IMR-90 (cell line): ENCODE measurements around the gene ARMH3. TPM values are rescaled to one million over a fixed set of nuclear protein-coding genes. Genes with fewer than 3 reads are reported as not detected.

Experiments used
- ATAC-seq: fragments of 200-7000 bp; cut with Tn5 transposase; 2 replicates; pipeline ENCODE4 v1.9.1; 2020; ENCODE audit warnings: low read depth, mild to moderate bottlenecking, moderate library complexity
- BruUV-seq: library from RNA; stranded (reverse); fragments of 400-500 nt; replicated peaks from 2 replicates; lab custom pipeline; 2021; lab: Mats Ljungman, UMichigan
- CTCF ChIA-PET: fragments of 300-600 bp; formaldehyde crosslinking; extraction: SDS; loops from one replicate; lab custom pipeline; 2021; ENCODE audit warnings: antibody characterized with exemption; lab: Yijun Ruan, JAX
- POLR2A ChIA-PET: fragments of 300-600 bp; sonication (Branson Sonifier 250); formaldehyde crosslinking; loops from one replicate; lab custom pipeline; 2022; ENCODE audit warnings: antibody characterized with exemption; ENCODE audit not compliant: unreplicated experiment; lab: Charles Lee
- DNase-seq: peaks from one replicate; pipeline ENCODE4 v3.0.0; 2013
- H2AFZ ChIP-seq: replicated peaks from 2 replicates; pipeline ENCODE3; 2013; ENCODE audit warnings: low read length, mild to moderate bottlenecking; ENCODE audit not compliant: poor library complexity
- H2AK5ac ChIP-seq: 2 replicates; pipeline ENCODE4 v1.6.1; 2013; ENCODE audit warnings: low read depth, low read length, inconsistent platforms
- H2AK9ac ChIP-seq: replicated peaks from 2 replicates; pipeline ENCODE3; 2013; ENCODE audit warnings: mild to moderate bottlenecking, low read depth, low read length, moderate library complexity; ENCODE audit not compliant: poor library complexity
- H2BK120ac ChIP-seq: 2 replicates; pipeline ENCODE4 v1.6.1; 2013; ENCODE audit warnings: low read depth, low read length, inconsistent platforms
- H2BK15ac ChIP-seq: 3 replicates; pipeline ENCODE4 v1.6.1; 2013; ENCODE audit warnings: low read depth, low read length, inconsistent platforms
- H2BK20ac ChIP-seq: 2 replicates; pipeline ENCODE4 v1.6.1; 2013; ENCODE audit warnings: low read depth, mild to moderate bottlenecking, inconsistent platforms, low read length, moderate library complexity
- H2BK5ac ChIP-seq: 2 replicates; pipeline ENCODE4 v1.6.1; 2013; ENCODE audit warnings: mild to moderate bottlenecking, low read depth, low read length, inconsistent platforms; ENCODE audit not compliant: poor library complexity, severe bottlenecking
- H3K14ac ChIP-seq: replicated peaks from 2 replicates; pipeline ENCODE4 v1.6.1; 2013; ENCODE audit warnings: low read depth, low read length, inconsistent platforms
- H3K18ac ChIP-seq: 2 replicates; pipeline ENCODE4 v1.6.1; 2013; ENCODE audit warnings: low read depth, low read length, control low read depth
- H3K23ac ChIP-seq: 2 replicates; pipeline ENCODE4 v1.6.1; 2013; ENCODE audit warnings: low read depth, low read length, inconsistent platforms
- H3K27ac ChIP-seq: 2 replicates; pipeline ENCODE4 v1.5.1; 2013; ENCODE audit warnings: mild to moderate bottlenecking, control low read depth, low read length; ENCODE audit not compliant: insufficient read depth
- H3K27me3 ChIP-seq: 2 replicates; pipeline ENCODE4 v1.6.1; 2013; ENCODE audit warnings: low read length; ENCODE audit not compliant: control insufficient read depth, insufficient read depth
- H3K36me3 ChIP-seq: 2 replicates; pipeline ENCODE4 v1.6.1; 2013; ENCODE audit warnings: low read length, mixed read lengths; ENCODE audit not compliant: control insufficient read depth, insufficient read depth
- H3K4ac ChIP-seq: 2 replicates; pipeline ENCODE4 v1.6.1; 2013; ENCODE audit warnings: low read depth, low read length, inconsistent platforms
- H3K4me1 ChIP-seq: 2 replicates; pipeline ENCODE4 v1.6.1; 2013; ENCODE audit warnings: low read length, mixed read lengths; ENCODE audit not compliant: control insufficient read depth, insufficient read depth
- H3K4me2 ChIP-seq: 2 replicates; pipeline ENCODE4 v1.6.1; 2013; ENCODE audit warnings: low read depth, mild to moderate bottlenecking, control low read depth, low read length, moderate library complexity
- H3K4me3 ChIP-seq: 2 replicates; pipeline ENCODE4 v1.5.1; 2013; ENCODE audit warnings: low read depth, mild to moderate bottlenecking, control low read depth, low read length, moderate library complexity; ENCODE audit not compliant: insufficient read depth
- H3K56ac ChIP-seq: 2 replicates; pipeline ENCODE4 v1.6.1; 2013; ENCODE audit warnings: low read length, inconsistent platforms; ENCODE audit not compliant: insufficient read depth; ENCODE audit errors: extremely low read depth
- H3K79me1 ChIP-seq, 2 experiments: 2 replicates each; pipeline ENCODE4 v1.6.1; 2013; ENCODE audit warnings: low read length in 2 of 2, inconsistent platforms in 1 of 2, low read depth in 1 of 2
- H3K9ac ChIP-seq: 2 replicates; pipeline ENCODE4 v1.6.1; 2013; ENCODE audit warnings: low read depth, low read length, control low read depth
- H3K9me1 ChIP-seq: 2 replicates; pipeline ENCODE4 v1.6.1; 2013; ENCODE audit warnings: low read length, inconsistent platforms; ENCODE audit not compliant: insufficient read depth
- H3K9me3 ChIP-seq: 2 replicates; pipeline ENCODE4 v1.6.1; 2013; ENCODE audit warnings: low read length; ENCODE audit not compliant: control insufficient read depth, insufficient read depth
- H4K20me1 ChIP-seq: 2 replicates; pipeline ENCODE4 v1.6.1; 2013; ENCODE audit warnings: low read length, inconsistent platforms; ENCODE audit not compliant: insufficient read depth
- H4K5ac ChIP-seq: 2 replicates; pipeline ENCODE4 v1.6.1; 2013; ENCODE audit warnings: mild to moderate bottlenecking, low read depth, low read length, control low read depth
- H4K8ac ChIP-seq, 2 experiments: 2 replicates each; pipeline ENCODE4 v1.6.1; 2013; ENCODE audit warnings: low read depth in 2 of 2, low read length in 2 of 2, control low read depth in 1 of 2, inconsistent platforms in 1 of 2
- H4K91ac ChIP-seq: 2 replicates; pipeline ENCODE4 v1.6.1; 2013; ENCODE audit warnings: low read depth, low read length, inconsistent platforms; ENCODE audit not compliant: insufficient read depth
- BHLHE40 ChIP-seq: fragments of 150-350 bp; IDR thresholded peaks from 2 replicates; pipeline ENCODE4 v1.6.1; 2016; ENCODE audit warnings: mild to moderate bottlenecking, low read depth, low read length
- CHD1 ChIP-seq: IDR thresholded peaks from 2 replicates; pipeline ENCODE4 v1.6.1; 2012; ENCODE audit warnings: low read depth, low read length, improper control_type of control experiment
- FOS ChIP-seq: fragments of 150-350 bp; IDR thresholded peaks from 2 replicates; pipeline ENCODE4 v1.6.1; 2016; ENCODE audit warnings: low read depth, low read length
- MAFK ChIP-seq: IDR thresholded peaks from 2 replicates; pipeline ENCODE4 v1.6.1; 2012; ENCODE audit warnings: low read depth, low read length, improper control_type of control experiment
- MAZ ChIP-seq: IDR thresholded peaks from 2 replicates; pipeline ENCODE4 v1.6.1; 2012; ENCODE audit warnings: low read depth, mild to moderate bottlenecking, low read length, improper control_type of control experiment, moderate library complexity, borderline replicate concordance
- NFE2L2 ChIP-seq: fragments of 150-350 bp; IDR thresholded peaks from 2 replicates; pipeline ENCODE4 v1.6.1; 2016; ENCODE audit warnings: low read depth, mild to moderate bottlenecking, low read length
- SMC3 ChIP-seq: fragments of 150-350 bp; IDR thresholded peaks from 2 replicates; pipeline ENCODE4 v1.6.1; 2016; ENCODE audit warnings: low read depth, mild to moderate bottlenecking, antibody characterized with exemption, low read length, moderate library complexity
- USF2 ChIP-seq: fragments of 150-350 bp; IDR thresholded peaks from 2 replicates; pipeline ENCODE4 v1.6.1; 2017; ENCODE audit warnings: mild to moderate bottlenecking, antibody characterized with exemption, low read length, low read depth
- WGBS, 2 experiments: methylation state at CpG; one replicate each; pipeline versions ENCODE4 v1.1.5 to v1.1.7; 2013; ENCODE audit warnings: missing lambda C conversion rate in 2 of 2; ENCODE audit not compliant: insufficient read length in 1 of 2; ENCODE audit errors: extremely low coverage in 2 of 2; 5-methylcytosine and 5-hydroxymethylcytosine counted together
- dilution Hi-C: fragments of 300-500 bp; cut with HindIII; formaldehyde crosslinking; loops from one replicate; pipeline ENCODE4 v1.14.3; 2018; ENCODE audit warnings: low sequenced_read_pairs; ENCODE audit not compliant: unreplicated experiment
- in situ Hi-C: fragments of 300-500 bp; cut with MboI; formaldehyde crosslinking; loops from 3 replicates; pipeline ENCODE4 v1.14.3; 2019; ENCODE audit warnings: low sequenced_read_pairs, inconsistent platforms, mixed read lengths
- intact Hi-C: fragments of 100-400 bp; cut with micrococcal nuclease; formaldehyde crosslinking; loops from 2 replicates; pipeline ENCODE4 v1.10.0; 2022
- polyA plus RNA-seq, 3 experiments: library from polyadenylated mRNA; depleted of rRNA; stranded (reverse); fragments of >200 nt; gene quantifications; 2 replicates each; pipeline ENCODE4 v1.2.3, GENCODE V29; 2012; ENCODE audit warnings: low replicate concordance in 1 of 3
- total RNA-seq: library from RNA; depleted of rRNA; stranded (reverse); fragments of >200 nt; gene quantifications from 2 replicates; pipeline ENCODE4 v1.2.3, GENCODE V29; 2012
- TF ChIP-seq, protein P1 (sequence below): conservative IDR thresholded peaks from 2 replicates; pipeline ENCODE4 v1.5.1; 2012; ENCODE audit warnings: mild to moderate bottlenecking, low read depth, low read length, improper control_type of control experiment

The ARMH3 gene
- total and polyA plus RNA-seq, 2 of the 4 experiments (the other 2 are of a cell fraction), result 12.1 to 13.1 TPM

DNA sequence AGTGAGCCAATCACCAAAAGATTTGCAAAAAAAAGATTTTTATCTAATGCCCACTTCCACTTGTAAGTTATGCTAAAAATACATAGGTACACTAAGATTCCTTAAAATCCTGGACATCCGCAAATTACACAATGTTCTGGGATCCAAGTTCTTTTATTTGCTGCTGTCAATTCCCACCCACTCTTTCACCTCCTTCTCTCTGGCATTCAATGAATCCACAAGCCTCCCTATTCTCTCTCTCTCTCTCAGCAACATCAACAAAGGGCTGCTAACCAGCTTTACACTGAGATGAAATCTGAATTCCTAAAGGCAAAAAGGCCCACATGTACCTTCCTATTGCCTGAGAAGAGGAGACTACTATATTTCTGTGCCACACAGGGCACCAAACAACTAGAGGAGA, 99.9 kb downstream of the ARMH3 start:
- no peak for DNase-seq
- H3K4me1 ChIP-seq, result no peaks in the 10 kb centered on the region
- intact Hi-C loops, result no loop called here
- no peak overlapping the region for H3K56ac ChIP-seq
- H3K4me2 ChIP-seq, result no peak overlapping the region
- H3K27me3 ChIP-seq, result no peaks in the 10 kb centered on the region
- H3K79me1 ChIP-seq, result peaks cover 3 to 9% of the 10 kb centered on the region in 2 experiments; a peak in 2 of 4 replicates
- no peak overlapping the region for H2AK5ac ChIP-seq
- H2BK20ac ChIP-seq, result no peak overlapping the region
- no peak overlapping the region for H4K5ac ChIP-seq
- no peak overlapping the region for H3K9ac ChIP-seq
- no peak overlapping the region for H4K8ac ChIP-seq
- H2AFZ ChIP-seq, result no peak overlapping the region
- H2BK15ac ChIP-seq, result no peak overlapping the region
- H3K23ac ChIP-seq, result no peak overlapping the region
- no peaks in the 10 kb centered on the region; the same call in 1 of the 2 replicates for H4K20me1 ChIP-seq
- H3K9me1 ChIP-seq, result no peaks in the 10 kb centered on the region
- CTCF ChIA-PET, result interaction anchor here (0.7 to 0.9 kb wide), 2 partner anchors 15 to 29 kb away, joined by 3 read pairs; no protein-coding TSS in a partner anchor
- POLR2A ChIA-PET, result no interaction called here
- H2BK120ac ChIP-seq, result no peak overlapping the region
- dilution Hi-C loops, result no loop called here
- H3K9me3 ChIP-seq, result no peaks in the 10 kb centered on the region
- H3K14ac ChIP-seq, result no peak overlapping the region
- TF ChIP-seq USF2 (no peak), FOS (no peak), SMC3 (no peak), MAZ (no peak), MAFK (no peak), NFE2L2 (no peak), CHD1 (no peak), BHLHE40 (no peak)
- TF ChIP-seq, protein P1, sequence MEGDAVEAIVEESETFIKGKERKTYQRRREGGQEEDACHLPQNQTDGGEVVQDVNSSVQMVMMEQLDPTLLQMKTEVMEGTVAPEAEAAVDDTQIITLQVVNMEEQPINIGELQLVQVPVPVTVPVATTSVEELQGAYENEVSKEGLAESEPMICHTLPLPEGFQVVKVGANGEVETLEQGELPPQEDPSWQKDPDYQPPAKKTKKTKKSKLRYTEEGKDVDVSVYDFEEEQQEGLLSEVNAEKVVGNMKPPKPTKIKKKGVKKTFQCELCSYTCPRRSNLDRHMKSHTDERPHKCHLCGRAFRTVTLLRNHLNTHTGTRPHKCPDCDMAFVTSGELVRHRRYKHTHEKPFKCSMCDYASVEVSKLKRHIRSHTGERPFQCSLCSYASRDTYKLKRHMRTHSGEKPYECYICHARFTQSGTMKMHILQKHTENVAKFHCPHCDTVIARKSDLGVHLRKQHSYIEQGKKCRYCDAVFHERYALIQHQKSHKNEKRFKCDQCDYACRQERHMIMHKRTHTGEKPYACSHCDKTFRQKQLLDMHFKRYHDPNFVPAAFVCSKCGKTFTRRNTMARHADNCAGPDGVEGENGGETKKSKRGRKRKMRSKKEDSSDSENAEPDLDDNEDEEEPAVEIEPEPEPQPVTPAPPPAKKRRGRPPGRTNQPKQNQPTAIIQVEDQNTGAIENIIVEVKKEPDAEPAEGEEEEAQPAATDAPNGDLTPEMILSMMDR, result no peak
- H3K27ac ChIP-seq, result no peak overlapping the region
- no peak for ATAC-seq
- no peak overlapping the region for H2BK5ac ChIP-seq
- H3K36me3 ChIP-seq, result peaks cover 13% of the 10 kb centered on the region
- no peak overlapping the region for H3K4ac ChIP-seq
- no peak overlapping the region for H3K4me3 ChIP-seq
- no peak overlapping the region for H3K18ac ChIP-seq
- no peak overlapping the region for H4K91ac ChIP-seq
- no peak overlapping the region for H2AK9ac ChIP-seq
- no TSS peak for BruUV-seq
- 100% methylated on average over 1 of the region's 1 CpG; no CpG with 5 or more reads in 1 of the 2 experiments for WGBS, 2 experiments
- in situ Hi-C loops, result no loop called here
